Ovary (tissue), 9 donors: ENCODE measurements around the gene ATCAY. TPM values are rescaled to one million over a fixed set of nuclear protein-coding genes. Genes with fewer than 3 reads are reported as not detected.

ENCODE experiments used
- DNase-seq, 5 donors: peaks; one replicate each; pipeline ENCODE4 v3.0.0-alpha.2; 2019 to 2020
- H3K27ac ChIP-seq, 2 donors: fragments of 200-600 bp; one replicate each; pipeline versions ENCODE4 v1.5.1 to v1.8.0; 2019 to 2022
- H3K27me3 ChIP-seq: fragments of 200-600 bp; one replicate; pipeline ENCODE4 v1.8.0; 2022
- H3K36me3 ChIP-seq: fragments of 200-600 bp; sonication (generic); one replicate; pipeline ENCODE4 v1.5.1; 2019
- H3K4me1 ChIP-seq: one replicate; pipeline ENCODE4 v1.8.1; 2013; ENCODE audit warnings: mild to moderate bottlenecking, moderate library complexity; ENCODE audit not compliant: insufficient read depth
- H3K4me3 ChIP-seq: fragments of 200-600 bp; sonication (generic); one replicate; pipeline ENCODE4 v1.5.1; 2017
- H3K9me3 ChIP-seq, 2 donors: fragments of 200-600 bp in 1 of 2; sonication (generic) in 1 of 2; one replicate each; pipeline versions ENCODE4 v1.5.1 to v1.8.1; 2013 to 2019; ENCODE audit warnings: mild to moderate bottlenecking in 1 of 2, moderate library complexity in 1 of 2
- CTCF ChIP-seq, 3 donors: fragments of 450-650 bp in 2 of 3; fragments of 200-600 bp in 1 of 3; IDR thresholded peaks; one replicate each; pipeline versions ENCODE4 v1.5.1 to v1.8.0; 2016 to 2022; ENCODE audit warnings: antibody characterized with exemption in 3 of 3, mild to moderate bottlenecking in 1 of 3
- EP300 ChIP-seq: sonication (generic); formaldehyde crosslinking; IDR thresholded peaks from one replicate; pipeline ENCODE4 v1.6.1; 2017; ENCODE audit warnings: antibody characterized with exemption
- POLR2A ChIP-seq: fragments of 450-650 bp; IDR thresholded peaks from one replicate; pipeline ENCODE4 v1.6.1; 2017; ENCODE audit warnings: antibody characterized with exemption, mild to moderate bottlenecking, moderate library complexity
- WGBS, 3 donors: extraction: QIAGEN DNeasy Blood & Tissue Kit in 1 of 3; methylation state at CpG; one replicate each; pipeline versions ENCODE4 v1.1.5 to v1.1.7; 2013 to 2017; 5-methylcytosine and 5-hydroxymethylcytosine counted together
- intact Hi-C, 4 donors: fragments of 100-400 bp; cut with DNase I; formaldehyde crosslinking; loops; one replicate each; pipeline versions ENCODE4 v1.11.0 to v1.15.1; 2022 to 2023
- polyA plus RNA-seq, 2 donors: library from polyadenylated mRNA; stranded (reverse); fragments of 200-250 nt in 1 of 2; fragments of 350-450 nt in 1 of 2; fragmentation: Illumina TruSeq in 1 of 2; extraction: RNeasy Lipid Tissue Mini Kit (QIAGEN cat#74804) in 1 of 2; gene quantifications; one replicate each; pipeline ENCODE4 v1.2.3, GENCODE V29; 2013 to 2014
- total RNA-seq, 7 donors: library from RNA; depleted of rRNA in 2 of 7; stranded (reverse); fragments of >200 nt in 2 of 7; fragmentation: NEBNext Ultra II Directional in 3 of 7; extraction: Animal tissue kit (Norgen Biotek cat#: 25700) in 3 of 7; gene quantifications; one replicate each; pipeline versions ENCODE4 v1.1.0 to v1.2.4, GENCODE V29; 2016 to 2023
- donor health status: DM: no; HTN: no; CAD: no; lungs with moderate emphysema.
- donor health status: DM: no; HTN: no; CAD: no.
- donor health status: Bipolar disorder and iron deficiency.
- donor health status: DM: yes; HTN: yes; CAD: no.
- donor health status: DM: no; HTN: no; CAD: no.
- donor health status: DM: yes; HTN: yes; CAD: no.

The ATCAY gene
- total and polyA plus RNA-seq, 9 donors = 0.31 TPM; not detected in 8

GRCh38 chr19:3879656-3880055, 829 bp upstream of the ATCAY start:
- Histone ChIP-seq H3K4me1 (no peaks in the 10 kb centered on the region), H3K27me3 (no peaks in the 10 kb centered on the region), H3K9me3 (no peaks in the 10 kb centered on the region), H3K4me3 (no peak overlapping the region), H3K27ac (no peak overlapping the region), H3K36me3 (no peaks in the 10 kb centered on the region)
- DNase-seq = no peak
- no peak for TF ChIP-seq CTCF (IDR thresholded peaks at IDR 0.05)
- no peak for TF ChIP-seq EP300
- TF ChIP-seq POLR2A = no peak
- 51 to 60% (median 56%) methylated on average over 12 of the region's 12 CpGs for WGBS, 3 donors
- intact Hi-C loops = no loop called here

- intact Hi-C loops = no loop called here
- Histone ChIP-seq H3K4me1 (no peaks in the 10 kb centered on the region), H3K27ac (no peak overlapping the region), H3K4me3 (no peak overlapping the region), H3K9me3 (no peaks in the 10 kb centered on the region), H3K36me3 (no peaks in the 10 kb centered on the region), H3K27me3 (no peaks in the 10 kb centered on the region)
- no peak for DNase-seq
- TF ChIP-seq EP300 (no peak), CTCF (IDR thresholded peaks at IDR 0.05) (no peak), POLR2A (no peak)
- 1 to 2% (median 2%) methylated on average over 31 of the region's 31 CpGs for WGBS, 3 donors
Observed at GRCh38 chr19:3881272-3882040, 971 bp downstream of the ATCAY start.

GRCh38 chr19:3882041-3882384, 1.5 kb downstream of the ATCAY start:
- H3K27ac ChIP-seq = no peak overlapping the region
- 11 to 13% (median 13%) methylated on average over 6 of the region's 6 CpGs for WGBS, 3 donors

GRCh38 chr19:3890591-3890990, 10.1 kb downstream of the ATCAY start:
- Histone ChIP-seq H3K9me3 (no peaks in the 10 kb centered on the region), H3K27ac (no peak overlapping the region), H3K36me3 (no peaks in the 10 kb centered on the region), H3K27me3 (no peaks in the 10 kb centered on the region), H3K4me1 (no peaks in the 10 kb centered on the region), H3K4me3 (no peak overlapping the region)
- DNase-seq = no peak
- intact Hi-C loops = no loop called here
- 66 to 75% (median 70%) methylated on average over 17 of the region's 17 CpGs for WGBS, 3 donors
- TF ChIP-seq EP300 = no peak
- no peak for TF ChIP-seq POLR2A
- TF ChIP-seq CTCF (IDR thresholded peaks at IDR 0.05) = no peak

More at GRCh38 chr19:3882041-3882384, 1.5 kb downstream of the ATCAY start:
- intact Hi-C loops = no loop called here
- H3K9me3 ChIP-seq = no peaks in the 10 kb centered on the region
- no peak for DNase-seq
- no peaks in the 10 kb centered on the region for H3K27me3 ChIP-seq
- no peaks in the 10 kb centered on the region for H3K4me1 ChIP-seq
- TF ChIP-seq EP300 (no peak), CTCF (IDR thresholded peaks at IDR 0.05) (no peak), POLR2A (no peak)
- no peaks in the 10 kb centered on the region for H3K36me3 ChIP-seq
- H3K4me3 ChIP-seq = no peak overlapping the region
